ENCODE data around the gene PTRH2.

- TF ChIP-seq POLR2A (IDR thresholded peaks at IDR 0.05) (no peak), CTCF (IDR thresholded peaks at IDR 0.05) (no peak)
Measured at GRCh38 chr17:59699786-59700185, 7.4 kb downstream of the PTRH2 start.
